HG02970 (cell line): Measurements from ENCODE around the gene GRIA3.
A peak's percentile ranks its signal among the peaks of the same experiment; 100 is the strongest.
"Not testable (repeated sequence)": the region's sequence is repeated elsewhere in the genome, so short reads cannot be mapped to it uniquely, and the experiment has no call there.

Experiments
- ATAC-seq: cut with Tn5 transposase; IDR thresholded peaks from one replicate; pipeline ENCODE4 v1.9.1; 2021; ENCODE audit warnings: mild to moderate bottlenecking, moderate library complexity, moderate number of reproducible peaks; ENCODE audit not compliant: unreplicated experiment, low FRiP score

Gene GRIA3

GRCh38 chrX:123337886-123338639 lies 154.0 kb downstream of the GRIA3 start:
- no peak for ATAC-seq

GRCh38 chrX:123339221-123339905 lies 155.3 kb downstream of the GRIA3 start:
- no peak for ATAC-seq

GRCh38 chrX:123340696-123341095 lies 156.6 kb downstream of the GRIA3 start:
- ATAC-seq, result no peak

- no peak for ATAC-seq
Observed at GRCh38 chrX:123348468-123348867, 164.4 kb downstream of the GRIA3 start.

- no peak for ATAC-seq
Observed at GRCh38 chrX:123350226-123350625, 166.1 kb downstream of the GRIA3 start.

GRCh38 chrX:123357941-123358340 lies 173.9 kb downstream of the GRIA3 start:
- ATAC-seq, result peak; percentile 93

GRCh38 chrX:123358457-123358856 lies 174.4 kb downstream of the GRIA3 start:
- ATAC-seq, result peak; percentile 3

- ATAC-seq, result no peak
Observed at GRCh38 chrX:123361371-123361770, 177.3 kb downstream of the GRIA3 start.

- ATAC-seq, result not testable (repeated sequence)
Observed at GRCh38 chrX:123386196-123386595, 202.1 kb downstream of the GRIA3 start.

- no peak for ATAC-seq
Observed at GRCh38 chrX:123392921-123393320, 208.8 kb downstream of the GRIA3 start.

- no peak for ATAC-seq
Observed at GRCh38 chrX:123399709-123400108, 215.6 kb downstream of the GRIA3 start.

GRCh38 chrX:123405231-123405630 lies 221.2 kb downstream of the GRIA3 start:
- ATAC-seq, result no peak

- no peak for ATAC-seq
Observed at GRCh38 chrX:123408821-123409737, 225.0 kb downstream of the GRIA3 start.

GRCh38 chrX:123422875-123423274 lies 238.8 kb downstream of the GRIA3 start:
- ATAC-seq, result no peak

- ATAC-seq, result peak; percentile 47
Observed at GRCh38 chrX:123424546-123424945, 240.5 kb downstream of the GRIA3 start.

- ATAC-seq, result no peak
Observed at GRCh38 chrX:123425471-123425870, 241.4 kb downstream of the GRIA3 start.

GRCh38 chrX:123425904-123426303 lies 241.8 kb downstream of the GRIA3 start:
- no peak for ATAC-seq

- no peak for ATAC-seq
Observed at GRCh38 chrX:123432361-123433150, 248.5 kb downstream of the GRIA3 start.

GRCh38 chrX:123436512-123437136 lies 252.5 kb downstream of the GRIA3 start:
- ATAC-seq, result no peak

GRCh38 chrX:123439926-123440325 lies 255.8 kb downstream of the GRIA3 start:
- not testable (repeated sequence) for ATAC-seq
